HL-60 (cell line): ENCODE results near the gene PPP1R16B.

Source experiments
- POLR2AphosphoS5 ChIP-seq: IDR thresholded peaks from 2 replicates; pipeline ENCODE4 v1.6.1; 2012; ENCODE audit warnings: low read depth
- TF ChIP-seq, protein P1 (sequence below): IDR thresholded peaks from one replicate; pipeline ENCODE4 v1.5.1; 2011; ENCODE audit warnings: low read length, control low read depth, inconsistent platforms; ENCODE audit not compliant: insufficient read depth
- TF ChIP-seq, protein P2 (sequence below): IDR thresholded peaks from 2 replicates; pipeline ENCODE4 v1.6.1; 2012; ENCODE audit warnings: low read depth; ENCODE audit not compliant: insufficient replicate concordance

DNA sequence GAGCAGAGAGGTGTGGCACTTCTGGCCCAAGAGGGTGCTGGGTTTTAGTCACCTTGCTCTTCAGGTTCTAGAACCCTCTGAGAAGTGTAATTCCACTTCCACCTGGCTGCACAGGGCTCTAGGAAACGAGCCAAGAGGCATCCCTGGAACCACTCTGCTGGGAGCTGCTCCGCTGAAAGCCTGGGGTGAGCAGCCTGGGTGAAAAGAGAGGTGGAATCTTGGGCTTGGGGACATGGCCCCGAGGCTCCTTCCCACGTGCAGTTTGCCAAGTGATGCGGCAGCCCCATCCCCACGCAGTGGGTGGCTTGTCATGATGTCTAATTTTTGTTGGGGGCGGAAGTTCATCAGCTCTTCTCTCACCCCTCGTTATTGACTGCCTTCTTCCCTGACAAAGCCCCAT is 32.8 kb downstream of the PPP1R16B start:
- TF ChIP-seq, protein P1, sequence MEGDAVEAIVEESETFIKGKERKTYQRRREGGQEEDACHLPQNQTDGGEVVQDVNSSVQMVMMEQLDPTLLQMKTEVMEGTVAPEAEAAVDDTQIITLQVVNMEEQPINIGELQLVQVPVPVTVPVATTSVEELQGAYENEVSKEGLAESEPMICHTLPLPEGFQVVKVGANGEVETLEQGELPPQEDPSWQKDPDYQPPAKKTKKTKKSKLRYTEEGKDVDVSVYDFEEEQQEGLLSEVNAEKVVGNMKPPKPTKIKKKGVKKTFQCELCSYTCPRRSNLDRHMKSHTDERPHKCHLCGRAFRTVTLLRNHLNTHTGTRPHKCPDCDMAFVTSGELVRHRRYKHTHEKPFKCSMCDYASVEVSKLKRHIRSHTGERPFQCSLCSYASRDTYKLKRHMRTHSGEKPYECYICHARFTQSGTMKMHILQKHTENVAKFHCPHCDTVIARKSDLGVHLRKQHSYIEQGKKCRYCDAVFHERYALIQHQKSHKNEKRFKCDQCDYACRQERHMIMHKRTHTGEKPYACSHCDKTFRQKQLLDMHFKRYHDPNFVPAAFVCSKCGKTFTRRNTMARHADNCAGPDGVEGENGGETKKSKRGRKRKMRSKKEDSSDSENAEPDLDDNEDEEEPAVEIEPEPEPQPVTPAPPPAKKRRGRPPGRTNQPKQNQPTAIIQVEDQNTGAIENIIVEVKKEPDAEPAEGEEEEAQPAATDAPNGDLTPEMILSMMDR: no peak
- TF ChIP-seq POLR2AphosphoS5: no peak
- TF ChIP-seq, protein P2, sequence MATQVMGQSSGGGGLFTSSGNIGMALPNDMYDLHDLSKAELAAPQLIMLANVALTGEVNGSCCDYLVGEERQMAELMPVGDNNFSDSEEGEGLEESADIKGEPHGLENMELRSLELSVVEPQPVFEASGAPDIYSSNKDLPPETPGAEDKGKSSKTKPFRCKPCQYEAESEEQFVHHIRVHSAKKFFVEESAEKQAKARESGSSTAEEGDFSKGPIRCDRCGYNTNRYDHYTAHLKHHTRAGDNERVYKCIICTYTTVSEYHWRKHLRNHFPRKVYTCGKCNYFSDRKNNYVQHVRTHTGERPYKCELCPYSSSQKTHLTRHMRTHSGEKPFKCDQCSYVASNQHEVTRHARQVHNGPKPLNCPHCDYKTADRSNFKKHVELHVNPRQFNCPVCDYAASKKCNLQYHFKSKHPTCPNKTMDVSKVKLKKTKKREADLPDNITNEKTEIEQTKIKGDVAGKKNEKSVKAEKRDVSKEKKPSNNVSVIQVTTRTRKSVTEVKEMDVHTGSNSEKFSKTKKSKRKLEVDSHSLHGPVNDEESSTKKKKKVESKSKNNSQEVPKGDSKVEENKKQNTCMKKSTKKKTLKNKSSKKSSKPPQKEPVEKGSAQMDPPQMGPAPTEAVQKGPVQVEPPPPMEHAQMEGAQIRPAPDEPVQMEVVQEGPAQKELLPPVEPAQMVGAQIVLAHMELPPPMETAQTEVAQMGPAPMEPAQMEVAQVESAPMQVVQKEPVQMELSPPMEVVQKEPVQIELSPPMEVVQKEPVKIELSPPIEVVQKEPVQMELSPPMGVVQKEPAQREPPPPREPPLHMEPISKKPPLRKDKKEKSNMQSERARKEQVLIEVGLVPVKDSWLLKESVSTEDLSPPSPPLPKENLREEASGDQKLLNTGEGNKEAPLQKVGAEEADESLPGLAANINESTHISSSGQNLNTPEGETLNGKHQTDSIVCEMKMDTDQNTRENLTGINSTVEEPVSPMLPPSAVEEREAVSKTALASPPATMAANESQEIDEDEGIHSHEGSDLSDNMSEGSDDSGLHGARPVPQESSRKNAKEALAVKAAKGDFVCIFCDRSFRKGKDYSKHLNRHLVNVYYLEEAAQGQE: no peak
